ENCODE measurements around the gene TLCD4.

- no peak for TF ChIP-seq POLR2AphosphoS5 (IDR thresholded peaks at IDR 0.05)
- TF ChIP-seq CTCF (IDR thresholded peaks at IDR 0.05): no peak
- TF ChIP-seq POLR2A (IDR thresholded peaks at IDR 0.05): no peak
- TF ChIP-seq EP300 (IDR thresholded peaks at IDR 0.05): no peak
These were observed 15.6 kb downstream of the TLCD4 start for GRCh38 chr1:95132762-95133161.

Data from stomach (tissue), 4 donors.